GM21619 (cell line): ENCODE measurements around the gene EDN3.
"Not testable (repeated sequence)": the region's sequence is repeated elsewhere in the genome, so short reads cannot be mapped to it uniquely, and the experiment has no call there.

Source experiments
- ATAC-seq: cut with Tn5 transposase; IDR thresholded peaks from one replicate; pipeline ENCODE4 v1.9.1; 2021; ENCODE audit not compliant: unreplicated experiment

The EDN3 gene

GRCh38 chr20:59334651-59335300 lies 34.4 kb downstream of the EDN3 start:
- ATAC-seq: no peak

DNA sequence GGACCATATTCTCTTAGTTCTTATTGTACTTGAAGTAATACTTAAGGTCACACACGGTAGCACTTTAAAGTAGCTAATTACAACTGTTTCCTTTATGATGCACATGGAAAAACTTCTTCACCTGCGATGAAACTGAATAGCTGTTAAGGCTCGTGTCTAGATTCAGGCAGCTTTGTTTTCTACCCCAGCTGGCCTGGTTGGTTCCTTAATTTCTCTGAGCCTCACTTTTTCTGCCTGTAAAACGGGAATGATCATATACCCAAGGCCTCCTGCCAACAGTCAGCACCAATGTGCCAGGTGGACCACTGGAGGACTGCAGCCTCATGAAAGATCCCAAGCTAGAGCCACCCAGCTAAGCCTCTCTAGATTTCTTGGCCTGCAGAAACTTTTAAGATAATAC lies 35.0 kb downstream of the EDN3 start:
- ATAC-seq: no peak

DNA sequence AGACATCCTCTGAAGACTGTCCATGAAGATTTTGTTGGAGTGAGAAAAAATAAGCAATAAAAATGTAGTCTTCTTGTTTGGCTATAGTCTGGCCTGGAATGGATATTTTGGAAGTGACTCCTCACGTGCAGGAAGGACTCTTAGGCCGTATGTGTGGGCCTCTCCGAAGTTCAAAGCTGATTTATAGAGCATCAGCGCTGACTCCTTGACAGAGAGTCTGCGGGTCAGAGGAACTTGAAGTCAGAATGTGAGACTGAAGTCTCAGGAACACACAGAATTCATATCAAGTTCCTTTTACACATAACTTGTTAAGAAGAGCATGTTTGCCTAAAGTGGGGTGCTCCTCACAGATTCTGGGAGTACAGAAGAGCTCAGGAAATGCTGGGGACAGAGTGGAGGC lies 36.1 kb downstream of the EDN3 start:
- no peak for ATAC-seq

DNA sequence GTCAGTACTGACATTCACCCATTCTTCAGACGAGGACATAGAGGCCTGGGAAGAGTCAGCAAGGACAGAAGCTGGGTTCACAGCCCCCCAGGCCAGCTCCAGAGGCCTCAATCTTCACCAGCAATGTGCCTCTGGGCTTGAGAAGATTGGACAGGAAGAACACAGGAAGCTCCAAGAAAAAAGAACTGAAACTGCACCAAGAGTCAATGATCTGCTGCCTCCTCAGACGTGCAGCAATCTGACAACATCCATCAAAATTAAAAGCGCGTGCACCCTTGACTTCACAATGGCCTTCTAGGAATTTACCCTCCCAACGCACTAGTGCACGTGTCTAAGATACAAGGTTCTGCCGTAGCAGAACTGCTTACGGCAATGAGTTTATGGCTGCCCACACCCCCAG lies 38.0 kb downstream of the EDN3 start:
- ATAC-seq: not testable (repeated sequence)

DNA sequence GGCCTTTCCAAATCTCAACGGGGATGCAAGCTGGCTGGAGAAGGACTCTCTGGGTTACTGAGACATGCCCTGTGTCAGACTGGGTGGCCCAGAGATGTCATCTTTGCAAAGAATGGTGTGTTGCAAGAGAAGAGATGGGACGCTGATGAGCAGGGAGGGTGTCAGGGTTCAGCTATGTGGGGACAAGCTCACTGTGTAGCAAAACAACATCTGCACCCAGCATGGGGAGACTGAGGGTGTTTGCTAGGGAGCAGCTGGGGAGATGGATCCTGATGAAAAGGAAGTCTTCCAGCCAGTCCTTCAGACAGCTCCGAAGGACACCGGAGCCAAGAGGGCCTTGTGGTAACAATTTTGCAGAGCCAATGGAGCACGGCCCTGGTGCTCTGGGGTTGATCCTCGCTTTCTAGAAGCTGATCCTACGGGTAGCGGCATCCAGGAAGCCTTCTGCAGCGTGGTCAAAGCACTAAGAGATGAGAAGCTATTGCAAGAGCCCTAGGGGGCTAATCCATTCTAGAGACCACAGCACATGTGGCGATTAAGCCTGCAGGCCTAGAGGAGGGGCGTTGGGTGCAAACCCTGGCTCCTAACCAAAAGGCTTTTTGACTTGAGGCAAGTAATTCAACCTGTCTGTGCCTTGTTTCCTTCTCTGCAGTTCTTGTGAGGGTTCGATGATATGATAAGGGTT lies 39.9 kb downstream of the EDN3 start:
- ATAC-seq: no peak

DNA sequence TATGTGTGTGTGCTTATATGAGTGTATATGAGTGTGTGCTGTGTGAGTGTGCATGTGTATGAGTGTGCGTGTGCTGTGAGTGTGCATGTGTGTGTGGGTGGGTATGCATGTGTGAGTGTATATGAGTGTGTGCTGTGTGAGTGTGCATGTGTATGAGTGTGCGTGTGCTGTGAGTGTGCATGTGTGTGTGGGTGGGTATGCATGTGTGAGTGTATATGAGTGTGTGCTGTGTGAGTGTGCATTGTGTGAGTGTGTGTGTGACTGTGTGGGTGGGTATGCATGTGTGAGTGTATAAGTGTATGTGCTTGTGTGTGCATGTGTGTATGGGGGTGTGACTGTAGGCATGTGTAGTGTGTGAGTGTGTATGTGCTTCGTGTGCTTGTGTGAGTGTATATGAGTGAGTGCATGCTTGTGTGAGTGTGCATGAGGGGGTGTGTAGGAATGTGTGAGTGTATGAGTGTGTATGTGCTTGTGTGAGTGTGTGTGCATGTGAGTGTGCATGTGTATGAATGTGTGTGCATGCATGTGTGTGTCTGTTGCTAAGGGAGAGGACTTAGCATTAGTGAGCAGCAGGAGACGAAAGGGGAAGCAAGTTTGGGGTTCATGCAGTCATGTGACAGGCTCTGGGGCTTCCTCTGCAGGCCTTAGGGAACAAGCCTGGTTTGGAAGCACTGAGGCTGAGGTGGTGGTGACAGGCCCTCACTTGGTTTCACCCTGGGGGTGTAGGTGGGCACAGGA lies 41.0 kb downstream of the EDN3 start:
- not testable (repeated sequence) for ATAC-seq

DNA sequence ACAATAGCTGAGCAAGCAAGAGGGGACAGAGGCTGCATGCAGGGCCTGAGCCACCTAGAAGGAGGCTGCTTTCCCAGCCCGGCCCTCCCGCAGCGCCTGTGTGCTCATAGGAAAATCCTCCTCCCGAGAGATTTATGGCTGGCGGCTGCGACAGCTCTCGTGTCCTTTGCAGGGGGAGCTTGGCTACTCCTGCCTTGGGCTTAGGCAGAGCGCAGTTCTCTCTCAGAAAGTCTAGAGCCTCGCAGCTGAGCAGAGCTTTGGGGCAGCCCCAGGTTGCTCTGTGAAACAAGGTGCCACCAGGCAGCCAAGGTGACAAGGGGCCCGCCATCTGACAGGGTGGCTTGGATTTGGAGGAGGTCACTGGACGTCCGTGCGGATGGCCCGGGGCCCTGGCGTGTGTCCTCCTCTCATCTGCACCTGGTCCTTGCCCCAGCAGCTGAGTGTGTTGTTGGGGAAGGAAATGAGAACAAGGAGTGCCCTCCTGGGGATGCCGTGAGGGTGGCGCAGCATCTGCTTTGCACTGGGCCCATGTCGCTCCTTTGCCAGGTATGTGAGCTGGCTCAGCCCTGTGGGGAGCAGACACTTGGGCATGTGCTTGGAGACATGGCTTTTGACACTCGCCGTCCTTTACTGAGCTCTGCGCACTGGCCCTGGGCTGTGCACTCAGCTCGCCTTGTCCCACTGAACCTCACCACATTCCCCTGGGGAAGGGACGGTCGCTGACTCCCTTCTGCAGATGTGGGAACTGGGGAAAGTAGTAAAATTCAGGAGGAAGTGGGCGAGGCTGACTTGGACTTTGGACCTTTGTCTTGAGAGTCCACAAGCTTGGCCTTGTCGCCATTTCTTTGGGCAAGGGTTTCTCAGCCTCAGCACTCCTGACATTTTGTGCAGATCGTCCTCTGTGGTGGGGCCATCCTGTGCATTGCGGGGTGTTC lies 41.9 kb downstream of the EDN3 start:
- ATAC-seq: no peak

- ATAC-seq: no peak
Observed at GRCh38 chr20:59346061-59346460, 45.6 kb downstream of the EDN3 start.

GRCh38 chr20:59349277-59349676 lies 48.9 kb downstream of the EDN3 start:
- no peak for ATAC-seq

DNA sequence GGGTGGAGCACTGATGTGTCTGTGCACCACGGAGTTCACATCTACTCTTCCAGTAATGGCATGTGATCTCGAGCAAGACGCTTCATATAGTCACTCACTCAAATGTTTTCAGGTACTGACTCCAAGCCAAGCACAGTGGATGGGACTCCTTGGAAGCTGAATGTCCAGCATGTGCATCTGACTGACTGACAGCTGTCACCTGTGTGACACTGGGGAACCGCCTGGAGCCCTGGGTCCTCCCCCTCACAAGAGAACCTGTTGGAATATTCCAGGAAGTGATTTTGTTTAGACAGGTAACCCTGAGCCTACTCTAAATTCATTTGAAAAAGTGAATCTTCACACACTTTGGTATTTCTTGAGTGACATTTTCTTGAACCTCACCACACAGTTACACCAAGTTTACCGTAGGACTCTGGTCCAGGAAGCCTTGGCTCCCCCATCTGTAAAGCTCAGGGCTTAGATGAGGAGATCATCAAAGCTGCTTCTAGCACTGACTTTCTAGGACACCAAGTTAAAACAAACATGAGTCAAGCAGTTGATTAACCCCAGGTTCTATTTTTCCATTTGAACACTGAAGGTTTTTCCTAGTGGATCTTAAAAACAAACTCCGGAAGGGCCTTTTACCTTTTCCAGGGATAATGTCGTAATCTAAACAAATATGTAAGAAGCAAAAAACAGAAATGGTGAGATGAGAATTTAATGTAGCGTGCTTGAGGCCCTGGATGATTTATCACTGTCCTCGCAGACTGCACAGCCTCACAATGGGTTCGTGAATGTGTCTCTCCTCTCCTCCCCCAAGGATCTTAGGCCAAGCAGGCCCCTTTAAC lies 50.1 kb downstream of the EDN3 start:
- no peak for ATAC-seq

- ATAC-seq: no peak
Observed at GRCh38 chr20:59351157-59352040, 51.0 kb downstream of the EDN3 start.

- no peak for ATAC-seq
Observed at GRCh38 chr20:59352541-59352940, 52.1 kb downstream of the EDN3 start.

DNA sequence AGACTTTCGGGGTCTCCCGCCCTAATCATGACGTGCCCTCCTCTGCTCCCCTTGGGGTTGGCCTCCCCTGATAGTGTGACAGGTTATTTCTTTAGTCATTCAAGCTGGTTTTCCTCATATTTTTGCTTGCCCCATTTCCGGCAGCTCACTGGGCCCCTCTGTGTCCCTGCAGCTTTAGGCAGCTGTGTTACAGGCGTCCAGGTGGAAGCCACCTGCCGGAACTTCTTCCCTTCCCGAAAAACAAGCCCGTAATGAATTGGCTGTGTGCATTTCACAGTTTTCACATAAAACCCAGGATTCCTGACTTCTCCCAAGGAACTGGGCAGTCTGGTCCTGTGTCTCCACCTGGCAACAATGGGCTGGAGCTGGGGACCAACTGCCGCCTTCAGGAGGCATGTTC lies 52.6 kb downstream of the EDN3 start:
- no peak for ATAC-seq

- no peak for ATAC-seq
Observed at GRCh38 chr20:59354460-59354859, 54.0 kb downstream of the EDN3 start.

GRCh38 chr20:59355242-59355641 lies 54.8 kb downstream of the EDN3 start:
- no peak for ATAC-seq

DNA sequence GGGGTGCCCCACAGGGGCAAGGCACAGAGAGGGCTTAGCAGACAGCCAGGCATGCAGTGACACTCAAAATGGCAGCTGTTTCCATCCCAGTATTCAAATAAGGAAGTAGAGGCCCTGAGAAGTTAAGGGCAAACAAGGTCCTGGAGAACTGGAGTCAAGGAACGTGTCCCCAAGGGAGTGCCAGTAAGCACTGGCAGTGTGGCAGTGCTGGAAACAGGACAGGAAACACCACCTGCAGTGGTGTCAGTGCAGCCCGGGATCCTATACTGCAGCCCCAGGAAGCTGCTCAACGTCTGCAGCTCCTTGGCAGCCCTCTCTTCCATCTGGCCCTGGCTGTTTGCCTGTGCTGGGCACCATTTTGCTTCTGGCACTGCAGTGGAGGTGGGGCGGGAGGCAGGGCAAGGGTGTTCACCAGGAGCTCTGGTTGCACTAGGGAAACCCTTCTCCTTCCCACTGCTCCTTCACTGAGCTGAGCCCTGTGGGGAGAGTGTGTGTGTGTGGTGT lies 56.3 kb downstream of the EDN3 start:
- no peak for ATAC-seq

DNA sequence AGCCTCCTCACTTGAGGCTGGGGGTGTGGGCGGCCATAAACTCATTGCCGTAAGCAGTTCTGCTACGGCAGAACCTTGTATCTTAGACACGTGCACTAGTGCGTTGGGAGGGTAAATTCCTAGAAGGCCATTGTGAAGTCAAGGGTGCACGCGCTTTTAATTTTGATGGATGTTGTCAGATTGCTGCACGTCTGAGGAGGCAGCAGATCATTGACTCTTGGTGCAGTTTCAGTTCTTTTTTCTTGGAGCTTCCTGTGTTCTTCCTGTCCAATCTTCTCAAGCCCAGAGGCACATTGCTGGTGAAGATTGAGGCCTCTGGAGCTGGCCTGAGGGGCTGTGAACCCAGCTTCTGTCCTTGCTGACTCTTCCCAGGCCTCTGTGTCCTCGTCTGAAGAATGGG lies 58.4 kb downstream of the EDN3 start:
- not testable (repeated sequence) for ATAC-seq

DNA sequence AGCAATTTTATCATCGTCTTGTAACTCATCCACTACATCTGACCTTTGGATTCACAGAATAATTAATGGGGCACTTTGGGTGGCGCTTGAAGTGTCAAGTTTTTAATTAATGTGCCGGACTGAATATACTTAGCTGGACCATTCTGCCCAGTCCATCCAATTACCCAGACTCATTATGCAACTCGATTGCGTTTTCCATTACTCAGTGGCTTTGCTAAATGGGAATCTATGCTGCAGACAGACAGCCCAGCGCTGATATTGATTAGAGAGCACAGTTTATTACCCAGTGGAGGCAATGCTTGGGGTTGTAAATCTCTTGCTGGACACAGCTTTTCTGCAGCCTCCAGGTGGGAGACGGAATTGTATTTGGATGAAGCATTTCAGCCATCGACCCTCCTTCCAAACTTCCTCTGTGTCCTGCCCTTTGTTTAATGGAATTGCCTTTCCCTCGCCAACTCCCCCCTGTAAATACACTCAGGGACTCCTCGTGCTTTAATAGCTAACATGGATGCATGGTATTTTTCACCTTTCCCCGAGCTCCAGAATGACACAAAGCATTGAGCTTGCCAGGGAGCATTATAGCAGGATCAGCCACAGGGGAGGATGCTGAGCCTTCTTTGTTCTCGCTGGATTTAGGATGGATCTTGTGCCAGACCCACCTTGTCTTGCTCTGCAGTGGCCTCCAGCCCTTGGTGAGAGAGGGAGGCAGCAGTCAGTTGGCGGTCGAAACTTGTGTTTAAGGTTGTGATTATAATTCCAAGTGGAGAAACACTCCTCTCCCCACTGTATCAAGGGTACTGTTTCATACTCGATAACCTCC lies 59.7 kb downstream of the EDN3 start:
- ATAC-seq: no peak
